Panc1 (cell line): Measurements from ENCODE around the gene DHRSX. TPM values are rescaled to one million over a fixed set of nuclear protein-coding genes. Genes with fewer than 3 reads are reported as not detected.
"Not testable (repeated sequence)": the region's sequence is repeated elsewhere in the genome, so short reads cannot be mapped to it uniquely, and the experiment has no call there.

Experiments used
- ATAC-seq: fragments of 200-7000 bp; cut with Tn5 transposase; 2 replicates; pipeline ENCODE4 v1.9.1; 2020; ENCODE audit warnings: mild to moderate bottlenecking, moderate library complexity
- BruUV-seq: library from RNA; stranded (reverse); fragments of 400-500 nt; replicated peaks from 2 replicates; lab custom pipeline; 2021; lab: Mats Ljungman, UMichigan
- CTCF ChIA-PET: fragments of 300-600 bp; sonication (Branson Sonifier 250); formaldehyde crosslinking; loops from one replicate; lab custom pipeline; 2022; ENCODE audit warnings: antibody characterized with exemption; lab: Charles Lee
- POLR2A ChIA-PET: fragments of 300-600 bp; sonication (Branson Sonifier 250); formaldehyde crosslinking; loops from one replicate; lab custom pipeline; 2022; ENCODE audit warnings: antibody characterized with exemption; lab: Charles Lee
- DNase-seq: peaks from one replicate; pipeline ENCODE4 v3.0.0-alpha.2; 2010; ENCODE audit warnings: low read depth, low spot score
- H3K27ac ChIP-seq: 2 replicates; pipeline ENCODE4 v1.5.1; 2011; ENCODE audit warnings: mild to moderate bottlenecking, low read length, inconsistent platforms
- H3K27me3 ChIP-seq: fragments of 200-500 bp; sonication (Bioruptor generic); 2 replicates; pipeline ENCODE4 v1.6.0; 2014; ENCODE audit warnings: low read length, inconsistent platforms; ENCODE audit not compliant: control insufficient read depth, insufficient read depth
- H3K36me3 ChIP-seq: fragments of 200-500 bp; sonication (Bioruptor generic); 2 replicates; pipeline ENCODE4 v1.5.1; 2014; ENCODE audit warnings: inconsistent platforms, mild to moderate bottlenecking, low read length, moderate library complexity; ENCODE audit not compliant: control insufficient read depth, insufficient read depth
- H3K4me1 ChIP-seq: 2 replicates; pipeline ENCODE4 v1.5.1; 2011; ENCODE audit warnings: inconsistent platforms, mild to moderate bottlenecking, low read length, moderate library complexity; ENCODE audit not compliant: control insufficient read depth, insufficient read depth
- H3K4me3 ChIP-seq, 2 experiments: 2 replicates each; pipeline ENCODE4 v1.5.1; 2011 to 2012; ENCODE audit warnings: low read depth in 2 of 2, low read length in 2 of 2, mild to moderate bottlenecking in 2 of 2, inconsistent platforms in 1 of 2, moderate library complexity in 1 of 2
- H3K9me3 ChIP-seq: fragments of 200-500 bp; sonication (Bioruptor generic); 2 replicates; pipeline ENCODE4 v1.5.1; 2014; ENCODE audit warnings: low read depth, mild to moderate bottlenecking, inconsistent platforms, low read length, moderate library complexity; ENCODE audit not compliant: control insufficient read depth, insufficient read depth
- POLR2AphosphoS5 ChIP-seq: IDR thresholded peaks from 2 replicates; pipeline ENCODE4 v1.6.1; 2012; ENCODE audit warnings: mild to moderate bottlenecking, low read depth, low read length, moderate library complexity
- SIN3A ChIP-seq: IDR thresholded peaks from 2 replicates; pipeline ENCODE4 v1.6.1; 2012; ENCODE audit warnings: low read depth, mild to moderate bottlenecking, low read length, moderate library complexity, borderline replicate concordance; ENCODE audit not compliant: insufficient read depth
- TCF7L2 ChIP-seq: IDR thresholded peaks from 2 replicates; pipeline ENCODE4 v1.6.1; 2011; ENCODE audit warnings: mild to moderate bottlenecking, low read depth, low read length, inconsistent platforms
- in situ Hi-C: cut with HindIII; loops from 2 replicates; pipeline ENCODE4 v1.10.0; 2016; ENCODE audit warnings: low sequenced_read_pairs, low pct_unique_long_range_greater_than_20kb
- intact Hi-C: fragments of 100-400 bp; cut with micrococcal nuclease; formaldehyde crosslinking; loops from one replicate; pipeline ENCODE4 v1.10.0; 2022; ENCODE audit not compliant: unreplicated experiment
- total RNA-seq: library from RNA; stranded (reverse); gene quantifications from one replicate; pipeline ENCODE4 v1.2.1, GENCODE V29; 2021; ENCODE audit not compliant: unreplicated experiment
- TF ChIP-seq, protein P1 (sequence below): fragments of 450-650 bp; IDR thresholded peaks from 2 replicates; pipeline ENCODE4 v1.5.1; 2017; ENCODE audit warnings: mild to moderate bottlenecking
- TF ChIP-seq, protein P2 (sequence below), 2 experiments: IDR thresholded peaks; 2 replicates each; pipeline ENCODE4 v1.6.1; 2011 to 2012; ENCODE audit warnings: low read depth in 2 of 2, control low read depth in 1 of 2, low read length in 1 of 2, mild to moderate bottlenecking in 1 of 2, moderate library complexity in 1 of 2; ENCODE audit not compliant: insufficient read depth in 1 of 2

Gene DHRSX
- total RNA-seq, 1 experiment from 2014 or later, result 20.1 TPM

DNA sequence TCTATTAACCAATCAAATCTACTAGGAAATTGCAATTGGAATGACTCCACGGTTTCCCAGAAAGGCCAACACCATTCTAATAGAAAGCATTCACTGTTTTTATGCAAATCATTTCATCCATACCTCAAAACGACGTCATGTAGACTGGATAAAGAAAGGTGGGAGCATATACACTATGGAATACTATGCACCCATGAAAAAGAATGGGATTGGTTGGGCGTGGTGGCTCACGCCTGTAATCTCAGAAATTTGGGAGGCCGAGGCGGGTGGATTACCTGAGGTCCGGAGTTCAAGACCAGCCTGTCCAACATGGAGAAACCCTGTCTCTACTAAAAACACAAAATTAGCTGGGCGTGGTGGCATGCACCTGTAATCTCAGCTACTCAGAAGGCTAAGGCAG is 46.2 kb downstream of the DHRSX start:
- BruUV-seq, ATAC-seq, CTCF ChIA-PET, in situ Hi-C loops, intact Hi-C loops, H3K9me3 ChIP-seq, H3K27me3 ChIP-seq, H3K36me3 ChIP-seq, POLR2A ChIA-PET, H3K4me3 ChIP-seq, H3K4me1 ChIP-seq, DNase-seq, H3K27ac ChIP-seq: not testable (repeated sequence)

DNA sequence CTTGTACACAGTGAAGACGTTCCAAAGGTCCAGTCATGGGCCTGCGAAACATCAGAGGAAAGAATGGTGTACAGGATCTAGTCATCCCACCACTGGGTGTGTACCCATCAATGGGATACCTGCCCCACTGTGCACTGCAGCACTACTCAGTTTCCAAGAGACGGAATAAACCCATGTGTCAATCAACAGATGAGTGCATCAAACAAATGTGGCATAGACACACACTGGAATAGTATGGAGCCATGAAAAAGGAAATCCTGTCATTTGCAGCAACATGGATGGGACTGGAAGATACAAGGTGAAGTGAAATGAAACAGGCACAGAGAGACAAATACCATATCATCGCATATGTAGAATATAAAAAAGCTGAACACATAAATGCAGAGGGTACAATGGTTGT is 48.0 kb downstream of the DHRSX start:
- Histone ChIP-seq H3K4me3 (no peak overlapping the region), H3K9me3 (no peaks in the 10 kb centered on the region), H3K27me3 (no peaks in the 10 kb centered on the region), H3K4me1 (no peaks in the 10 kb centered on the region), H3K27ac (no peak overlapping the region), H3K36me3 (no peaks in the 10 kb centered on the region)
- CTCF ChIA-PET, result no interaction called here
- no peak for ATAC-seq
- BruUV-seq, result no TSS peak
- in situ Hi-C loops, result no loop called here
- POLR2A ChIA-PET, result no interaction called here
- no peak for DNase-seq
- intact Hi-C loops, result no loop called here
- TF ChIP-seq SIN3A (no peak), TCF7L2 (no peak), POLR2AphosphoS5 (no peak)
- TF ChIP-seq, protein P1, sequence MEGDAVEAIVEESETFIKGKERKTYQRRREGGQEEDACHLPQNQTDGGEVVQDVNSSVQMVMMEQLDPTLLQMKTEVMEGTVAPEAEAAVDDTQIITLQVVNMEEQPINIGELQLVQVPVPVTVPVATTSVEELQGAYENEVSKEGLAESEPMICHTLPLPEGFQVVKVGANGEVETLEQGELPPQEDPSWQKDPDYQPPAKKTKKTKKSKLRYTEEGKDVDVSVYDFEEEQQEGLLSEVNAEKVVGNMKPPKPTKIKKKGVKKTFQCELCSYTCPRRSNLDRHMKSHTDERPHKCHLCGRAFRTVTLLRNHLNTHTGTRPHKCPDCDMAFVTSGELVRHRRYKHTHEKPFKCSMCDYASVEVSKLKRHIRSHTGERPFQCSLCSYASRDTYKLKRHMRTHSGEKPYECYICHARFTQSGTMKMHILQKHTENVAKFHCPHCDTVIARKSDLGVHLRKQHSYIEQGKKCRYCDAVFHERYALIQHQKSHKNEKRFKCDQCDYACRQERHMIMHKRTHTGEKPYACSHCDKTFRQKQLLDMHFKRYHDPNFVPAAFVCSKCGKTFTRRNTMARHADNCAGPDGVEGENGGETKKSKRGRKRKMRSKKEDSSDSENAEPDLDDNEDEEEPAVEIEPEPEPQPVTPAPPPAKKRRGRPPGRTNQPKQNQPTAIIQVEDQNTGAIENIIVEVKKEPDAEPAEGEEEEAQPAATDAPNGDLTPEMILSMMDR, result no peak
- TF ChIP-seq, protein P2, sequence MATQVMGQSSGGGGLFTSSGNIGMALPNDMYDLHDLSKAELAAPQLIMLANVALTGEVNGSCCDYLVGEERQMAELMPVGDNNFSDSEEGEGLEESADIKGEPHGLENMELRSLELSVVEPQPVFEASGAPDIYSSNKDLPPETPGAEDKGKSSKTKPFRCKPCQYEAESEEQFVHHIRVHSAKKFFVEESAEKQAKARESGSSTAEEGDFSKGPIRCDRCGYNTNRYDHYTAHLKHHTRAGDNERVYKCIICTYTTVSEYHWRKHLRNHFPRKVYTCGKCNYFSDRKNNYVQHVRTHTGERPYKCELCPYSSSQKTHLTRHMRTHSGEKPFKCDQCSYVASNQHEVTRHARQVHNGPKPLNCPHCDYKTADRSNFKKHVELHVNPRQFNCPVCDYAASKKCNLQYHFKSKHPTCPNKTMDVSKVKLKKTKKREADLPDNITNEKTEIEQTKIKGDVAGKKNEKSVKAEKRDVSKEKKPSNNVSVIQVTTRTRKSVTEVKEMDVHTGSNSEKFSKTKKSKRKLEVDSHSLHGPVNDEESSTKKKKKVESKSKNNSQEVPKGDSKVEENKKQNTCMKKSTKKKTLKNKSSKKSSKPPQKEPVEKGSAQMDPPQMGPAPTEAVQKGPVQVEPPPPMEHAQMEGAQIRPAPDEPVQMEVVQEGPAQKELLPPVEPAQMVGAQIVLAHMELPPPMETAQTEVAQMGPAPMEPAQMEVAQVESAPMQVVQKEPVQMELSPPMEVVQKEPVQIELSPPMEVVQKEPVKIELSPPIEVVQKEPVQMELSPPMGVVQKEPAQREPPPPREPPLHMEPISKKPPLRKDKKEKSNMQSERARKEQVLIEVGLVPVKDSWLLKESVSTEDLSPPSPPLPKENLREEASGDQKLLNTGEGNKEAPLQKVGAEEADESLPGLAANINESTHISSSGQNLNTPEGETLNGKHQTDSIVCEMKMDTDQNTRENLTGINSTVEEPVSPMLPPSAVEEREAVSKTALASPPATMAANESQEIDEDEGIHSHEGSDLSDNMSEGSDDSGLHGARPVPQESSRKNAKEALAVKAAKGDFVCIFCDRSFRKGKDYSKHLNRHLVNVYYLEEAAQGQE (IDR thresholded peaks at IDR 0.05; ENCODE audit: insufficient read depth in 1 of 2, low read depth in 2 of 2, low read length in 1 of 2), result no peak

DNA sequence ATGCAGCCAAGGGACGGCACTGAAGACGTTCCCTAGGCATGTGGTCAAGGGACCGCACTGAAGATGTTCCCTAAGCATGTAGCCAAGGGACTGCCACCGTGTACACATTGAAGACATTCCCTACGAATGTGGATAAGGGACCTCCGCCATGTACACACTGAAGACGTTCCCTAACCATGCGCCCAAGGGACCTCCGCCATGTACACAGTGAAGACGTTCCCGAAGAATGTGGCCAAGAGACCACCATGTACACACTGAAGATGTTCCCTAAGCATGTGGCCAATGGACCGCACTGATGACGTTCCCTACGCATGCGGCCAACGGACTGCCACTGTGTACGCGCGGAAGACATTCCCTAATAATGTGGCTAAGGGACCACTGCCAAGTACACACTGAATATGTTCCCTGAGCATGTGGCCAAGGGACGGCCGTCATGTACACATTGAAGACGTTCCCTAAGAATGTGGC is 48.4 kb downstream of the DHRSX start:
- CTCF ChIA-PET, result no interaction called here
- Histone ChIP-seq H3K4me1 (no peaks in the 10 kb centered on the region), H3K9me3 (no peaks in the 10 kb centered on the region), H3K27me3 (no peaks in the 10 kb centered on the region), H3K27ac (no peak overlapping the region), H3K4me3 (no peak overlapping the region), H3K36me3 (no peaks in the 10 kb centered on the region)
- TF ChIP-seq, protein P1, result no peak
- no peak for TF ChIP-seq POLR2AphosphoS5
- TF ChIP-seq TCF7L2, result no peak
- TF ChIP-seq SIN3A, result no peak
- DNase-seq (no peak), ATAC-seq (no peak)
- POLR2A ChIA-PET, result no interaction called here
- intact Hi-C loops (no loop called here), in situ Hi-C loops (no loop called here)
- no TSS peak for BruUV-seq
